NCI-H1436 treated with DMSO at 0.1 percent for 48 hours (cell line): Measurements from ENCODE around the gene VPS8.
"Not testable (repeated sequence)": the region's sequence is repeated elsewhere in the genome, so short reads cannot be mapped to it uniquely, and the experiment has no call there.

ENCODE experiments used
- DNase-seq: peaks from one replicate; lab custom pipeline; 2025; lab: John Stamatoyannopoulos, UW

Gene VPS8

DNA sequence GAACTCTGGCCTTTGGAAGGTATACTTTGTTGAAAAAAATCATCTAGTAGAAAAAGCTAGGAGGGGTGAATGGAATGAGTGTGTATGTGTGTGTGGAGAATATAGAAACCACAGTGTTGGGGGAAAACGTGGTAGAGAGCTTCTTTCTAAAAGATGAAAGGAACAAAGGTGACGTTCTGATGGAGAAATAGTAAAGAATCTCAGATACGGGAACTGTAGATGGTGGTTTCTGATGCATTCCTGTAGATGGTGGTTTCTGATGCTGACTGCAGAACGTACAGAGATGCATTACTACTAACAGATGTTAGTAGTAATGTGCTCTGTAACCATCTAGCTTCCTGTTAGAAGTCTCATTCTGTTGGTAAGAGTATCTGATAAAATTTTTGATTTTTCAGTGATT, 60.2 kb downstream of the VPS8 start:
- DNase-seq, result no peak

DNA sequence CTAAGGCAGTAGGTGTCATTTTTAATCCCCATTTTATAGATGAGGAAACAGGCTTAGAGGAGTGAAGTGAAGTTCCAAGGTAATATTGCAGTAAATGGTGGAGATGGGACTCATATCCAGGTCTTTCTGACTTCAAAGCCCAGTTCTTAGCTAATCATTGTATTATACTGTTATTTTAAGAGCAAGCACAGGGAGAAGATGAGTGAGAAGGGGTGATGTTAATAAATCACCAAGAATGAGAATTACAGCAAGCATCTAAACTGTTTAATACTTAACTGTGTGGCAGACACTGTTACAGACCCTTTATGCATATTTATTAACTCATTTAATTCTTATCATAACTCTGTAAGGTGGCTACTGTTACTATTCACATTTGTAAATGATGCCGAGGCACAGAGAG, 61.2 kb downstream of the VPS8 start:
- no peak for DNase-seq

DNA sequence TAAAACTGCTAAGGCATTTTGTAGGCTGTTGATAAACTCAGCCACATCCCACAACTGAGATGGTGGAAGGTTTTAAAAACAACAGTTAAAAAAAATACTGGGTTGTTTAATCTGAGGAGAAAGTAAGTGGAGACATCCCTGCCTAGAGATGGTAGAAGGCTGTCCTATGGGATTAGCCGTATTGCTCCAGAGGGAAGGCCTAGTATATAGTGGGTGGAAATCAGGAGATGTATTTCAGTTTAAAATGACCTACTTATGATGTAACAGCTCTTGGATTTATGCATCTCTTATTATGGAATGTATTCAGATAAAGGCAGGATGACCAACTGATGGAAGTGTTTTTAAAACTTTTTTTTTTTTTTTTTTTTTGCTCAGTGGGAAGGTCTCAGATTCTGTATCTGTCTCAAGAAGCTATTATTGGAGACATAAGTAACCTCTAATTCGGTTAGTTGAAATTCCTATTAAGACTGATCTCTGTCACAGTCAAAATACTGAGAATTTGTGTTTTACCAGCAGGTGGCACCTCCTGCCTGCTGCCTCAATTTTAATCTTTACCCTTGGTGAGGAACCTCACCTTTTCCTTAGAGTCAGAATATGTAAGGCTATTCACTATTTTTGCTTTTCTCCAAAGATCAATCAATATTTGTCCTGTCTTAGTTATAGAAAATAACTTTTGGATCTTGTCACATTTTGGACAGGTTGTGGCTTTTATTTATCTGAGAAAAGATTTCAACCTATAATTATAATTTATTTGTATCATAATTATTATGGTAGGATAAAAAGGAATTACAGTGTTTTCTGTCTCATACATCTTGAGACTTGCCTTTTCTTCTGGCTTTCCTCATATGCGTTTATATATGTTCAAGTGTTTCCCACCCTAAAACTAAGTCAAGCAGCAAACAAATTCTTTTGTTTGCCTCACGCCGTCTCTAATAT, 63.0 kb downstream of the VPS8 start:
- DNase-seq, result no peak

DNA sequence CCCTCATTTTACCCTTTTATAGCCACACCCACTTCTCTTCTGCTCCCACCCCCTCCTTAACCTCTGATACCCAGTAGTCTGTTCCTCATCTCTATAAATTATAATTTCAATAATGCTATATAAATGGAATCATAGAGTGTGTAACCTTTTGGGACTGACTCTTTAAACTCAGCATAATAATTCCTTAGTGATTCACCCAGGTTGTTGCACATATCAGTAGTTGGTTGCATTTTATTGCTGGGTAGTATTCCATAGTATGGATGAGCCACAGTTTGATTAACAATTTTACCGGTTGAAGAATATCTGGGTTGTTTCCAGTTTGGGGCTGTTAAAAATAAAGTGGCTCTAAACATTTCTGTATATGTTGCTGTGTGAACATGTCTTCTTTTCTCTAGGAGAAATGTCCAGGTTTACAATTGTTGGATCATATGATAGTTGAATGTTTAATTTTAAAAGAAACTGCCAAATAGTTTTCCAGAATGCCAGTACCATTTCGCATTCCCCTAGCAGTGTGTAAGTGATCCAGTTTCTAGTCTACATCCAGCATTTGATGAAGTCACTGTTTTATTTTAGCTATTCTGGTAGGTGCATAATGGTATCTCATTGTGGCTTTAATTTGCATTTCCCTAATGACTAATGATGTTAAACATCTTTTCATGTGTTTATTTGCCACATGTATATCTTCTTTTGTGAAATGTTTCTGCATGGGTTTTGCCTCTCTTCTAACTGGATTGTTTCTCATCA, 68.5 kb downstream of the VPS8 start:
- DNase-seq, result no peak

DNA sequence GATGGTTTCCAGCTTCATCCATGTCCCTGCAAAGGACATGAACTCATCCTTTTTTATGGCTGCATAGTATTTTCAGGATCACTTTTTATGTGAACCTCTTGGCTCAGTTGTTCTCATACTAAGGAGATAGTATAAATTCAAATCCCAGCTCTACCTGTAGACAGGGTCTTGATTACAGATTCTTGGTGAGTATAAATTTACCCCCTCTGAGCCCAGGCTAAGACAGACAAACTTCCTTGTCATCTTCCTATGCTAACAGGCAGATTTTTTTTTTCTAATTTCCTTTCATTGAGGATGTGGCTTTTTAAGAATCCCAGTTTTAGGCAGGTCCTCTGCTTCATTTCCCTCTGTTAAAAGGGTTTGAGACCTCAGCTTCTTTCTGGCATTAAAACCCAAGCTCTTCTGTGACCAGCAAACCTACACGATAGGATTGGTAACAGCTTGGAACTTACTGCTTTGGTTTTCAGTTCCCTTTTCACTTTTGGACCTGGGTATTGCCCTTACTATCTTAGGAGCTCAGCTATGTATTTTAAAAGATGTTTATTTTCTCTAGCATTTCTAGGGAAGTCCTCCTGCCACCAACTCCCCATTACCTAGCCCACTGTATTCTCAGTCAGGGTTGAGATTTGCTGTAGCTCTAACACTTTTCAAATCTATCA, 72.5 kb downstream of the VPS8 start:
- DNase-seq, result no peak

DNA sequence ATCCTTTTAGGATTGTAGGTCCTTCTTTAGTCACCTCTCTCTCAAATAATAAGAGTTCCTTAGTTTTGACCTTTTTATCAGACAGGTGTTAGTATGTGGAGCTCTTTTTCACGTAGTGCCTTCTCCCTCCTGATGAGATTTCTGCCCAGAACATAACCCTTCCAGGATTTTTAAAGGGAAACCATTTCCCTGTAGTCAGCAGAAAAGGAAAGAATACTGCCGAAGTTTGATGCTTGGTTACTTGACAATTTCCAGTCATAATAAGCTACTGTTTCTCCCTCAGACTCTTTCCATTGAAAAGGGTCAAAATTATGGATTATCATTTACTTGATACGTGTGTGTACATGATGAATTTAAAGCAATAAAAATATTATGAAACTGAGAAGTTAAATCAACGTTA, 73.1 kb downstream of the VPS8 start:
- no peak for DNase-seq

DNA sequence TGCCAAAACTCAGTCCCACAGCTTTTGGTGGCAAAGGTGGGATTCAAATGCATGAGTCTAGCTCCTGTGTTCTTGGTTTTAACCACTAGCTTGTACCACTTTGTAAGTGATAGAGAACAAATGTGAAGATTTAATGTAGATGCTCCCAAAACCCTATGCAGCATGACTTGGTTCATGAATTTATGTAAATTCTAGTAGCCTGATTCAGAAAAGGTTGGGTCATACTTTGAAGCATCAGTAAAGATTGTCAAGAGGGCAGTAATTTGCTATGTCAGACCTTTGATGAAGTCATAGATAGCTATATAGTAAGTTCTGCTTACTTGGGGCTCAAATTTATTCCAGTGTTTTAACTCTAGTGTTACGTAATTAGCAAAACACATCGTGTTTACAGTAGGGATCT, 75.6 kb downstream of the VPS8 start:
- DNase-seq, result no peak

DNA sequence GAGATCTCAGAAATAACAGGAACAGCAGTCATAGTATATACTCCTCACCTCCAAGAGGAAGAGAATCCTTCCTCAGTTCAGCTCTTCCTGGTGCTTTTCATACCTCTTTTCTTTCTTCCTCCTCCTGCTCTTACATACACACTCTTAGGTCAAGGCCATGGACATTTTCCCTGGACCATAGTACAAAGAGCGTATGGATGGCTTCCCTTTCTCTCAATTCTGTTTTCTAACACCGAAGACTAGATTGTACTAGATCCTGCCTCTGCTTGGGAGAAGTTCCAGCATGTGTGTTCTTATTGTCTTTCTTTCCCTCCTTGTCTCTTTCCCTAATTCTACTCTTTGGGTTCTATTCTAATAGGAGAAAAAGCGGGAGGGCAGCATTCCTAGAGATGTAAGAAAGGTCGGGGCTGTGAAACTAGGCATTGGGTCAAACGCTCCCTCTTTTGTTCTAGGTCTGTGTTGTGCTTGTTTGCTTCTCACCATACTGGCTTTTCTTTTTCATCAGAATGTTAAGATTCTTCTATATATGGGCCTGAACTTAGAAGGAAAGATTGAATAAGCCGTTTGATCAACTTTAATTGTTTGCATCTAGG, 77.4 kb downstream of the VPS8 start:
- DNase-seq, result no peak

DNA sequence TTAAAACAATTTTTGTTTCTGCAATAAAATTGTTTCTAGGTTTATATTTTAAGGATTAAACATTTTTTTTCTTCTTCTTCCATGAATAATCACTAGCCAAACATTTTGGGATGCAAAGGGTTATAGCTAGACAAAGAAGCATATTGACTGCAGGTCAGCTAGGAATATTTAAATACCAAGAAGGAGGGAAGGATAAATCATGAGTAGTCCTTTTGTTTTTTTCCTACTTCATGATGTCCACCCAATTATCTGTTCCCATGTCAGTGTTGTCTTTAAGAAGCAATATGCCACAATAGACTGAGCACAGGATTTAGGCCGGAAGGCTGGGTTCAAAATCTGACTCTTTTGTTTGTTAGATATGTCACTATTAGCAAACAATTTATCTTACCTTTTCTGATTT, 82.1 kb downstream of the VPS8 start:
- DNase-seq, result no peak

DNA sequence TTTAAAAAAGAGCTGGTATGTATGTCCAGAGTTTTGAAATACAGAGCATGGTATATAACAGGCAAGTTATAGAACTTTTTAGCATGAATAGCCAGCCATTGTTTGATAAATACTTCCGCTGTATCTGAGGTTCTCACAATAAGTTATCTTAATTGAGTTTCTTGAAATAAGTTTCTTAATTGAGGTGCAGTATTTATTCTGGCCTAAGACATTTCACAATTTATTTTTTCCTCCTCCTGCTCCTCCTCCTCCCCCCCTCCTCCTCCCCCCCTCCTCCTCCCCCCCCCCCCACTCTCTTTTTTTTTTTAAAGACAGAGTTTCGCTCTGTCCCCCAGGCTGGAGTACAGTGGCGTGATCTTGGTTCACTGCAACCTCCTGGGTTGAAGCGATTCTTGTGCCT, 83.4 kb downstream of the VPS8 start:
- DNase-seq, result no peak

DNA sequence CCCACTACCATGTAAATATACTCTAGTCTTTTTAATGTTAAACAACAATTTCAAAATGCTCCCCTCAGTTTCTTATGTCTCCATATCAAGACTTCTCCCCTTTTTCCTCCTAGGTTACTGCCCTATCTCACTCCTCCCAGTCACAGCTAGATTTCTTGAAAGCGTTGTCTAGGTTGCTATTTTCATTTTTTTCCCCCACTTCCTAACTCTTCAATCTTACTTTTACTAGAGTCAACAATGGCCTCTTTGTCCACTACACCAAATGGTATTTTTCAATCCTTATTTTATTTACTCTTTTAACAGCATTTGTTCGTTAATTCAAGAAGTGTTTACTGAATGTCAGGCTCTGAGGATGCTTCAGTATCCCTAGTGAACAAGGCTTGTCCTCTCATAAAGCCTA, 84.4 kb downstream of the VPS8 start:
- no peak for DNase-seq

DNA sequence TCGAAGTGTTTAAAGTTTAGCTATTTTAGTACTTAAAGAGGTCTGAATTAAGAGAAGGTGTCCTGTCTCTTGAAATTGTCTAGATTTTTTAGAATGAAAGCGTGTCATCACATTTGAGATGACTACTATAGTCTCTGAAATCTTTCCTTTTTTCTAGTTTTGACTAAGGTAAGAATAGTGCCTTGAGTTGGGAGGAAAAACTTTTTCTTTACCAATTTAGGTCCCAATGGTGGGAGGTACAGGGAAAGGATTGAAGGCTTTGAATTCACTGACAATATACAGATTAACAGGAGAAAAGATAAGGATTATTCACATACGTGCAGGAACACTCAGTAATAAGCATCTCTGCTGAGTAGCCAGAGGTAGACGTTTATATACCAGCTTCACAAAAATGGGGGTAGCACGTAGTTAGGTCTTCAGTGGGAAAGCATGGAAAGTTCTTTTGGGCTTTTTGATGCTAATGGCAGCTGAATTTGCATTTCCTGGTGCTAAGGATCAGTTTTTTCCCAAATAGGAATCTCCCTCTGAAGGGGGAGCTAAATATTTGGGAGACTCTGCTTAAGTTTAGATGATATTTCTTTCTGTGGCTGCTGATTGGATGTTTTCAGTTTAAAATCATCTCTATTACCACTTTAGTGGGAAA, 88.1 kb downstream of the VPS8 start:
- DNase-seq, result no peak

DNA sequence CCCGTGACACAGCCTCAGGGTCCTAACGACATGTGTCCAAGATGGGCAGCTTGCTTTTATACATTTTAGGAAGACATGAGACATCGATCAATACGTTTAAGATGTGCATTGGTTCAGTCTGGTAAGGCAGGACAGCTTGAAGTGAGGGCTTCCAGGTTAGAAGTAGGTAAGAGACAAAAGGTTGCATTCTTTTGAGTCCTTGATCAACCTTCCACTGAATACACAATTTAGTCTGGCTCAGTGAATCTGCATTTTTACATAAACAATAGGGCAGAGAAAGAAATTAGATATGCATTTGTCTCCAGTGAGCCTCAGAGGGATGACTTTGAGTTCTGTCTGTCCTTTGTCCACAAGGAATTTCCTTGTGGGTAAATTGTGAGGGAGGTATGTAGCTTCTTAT, 95.1 kb downstream of the VPS8 start:
- DNase-seq, result not testable (repeated sequence)

DNA sequence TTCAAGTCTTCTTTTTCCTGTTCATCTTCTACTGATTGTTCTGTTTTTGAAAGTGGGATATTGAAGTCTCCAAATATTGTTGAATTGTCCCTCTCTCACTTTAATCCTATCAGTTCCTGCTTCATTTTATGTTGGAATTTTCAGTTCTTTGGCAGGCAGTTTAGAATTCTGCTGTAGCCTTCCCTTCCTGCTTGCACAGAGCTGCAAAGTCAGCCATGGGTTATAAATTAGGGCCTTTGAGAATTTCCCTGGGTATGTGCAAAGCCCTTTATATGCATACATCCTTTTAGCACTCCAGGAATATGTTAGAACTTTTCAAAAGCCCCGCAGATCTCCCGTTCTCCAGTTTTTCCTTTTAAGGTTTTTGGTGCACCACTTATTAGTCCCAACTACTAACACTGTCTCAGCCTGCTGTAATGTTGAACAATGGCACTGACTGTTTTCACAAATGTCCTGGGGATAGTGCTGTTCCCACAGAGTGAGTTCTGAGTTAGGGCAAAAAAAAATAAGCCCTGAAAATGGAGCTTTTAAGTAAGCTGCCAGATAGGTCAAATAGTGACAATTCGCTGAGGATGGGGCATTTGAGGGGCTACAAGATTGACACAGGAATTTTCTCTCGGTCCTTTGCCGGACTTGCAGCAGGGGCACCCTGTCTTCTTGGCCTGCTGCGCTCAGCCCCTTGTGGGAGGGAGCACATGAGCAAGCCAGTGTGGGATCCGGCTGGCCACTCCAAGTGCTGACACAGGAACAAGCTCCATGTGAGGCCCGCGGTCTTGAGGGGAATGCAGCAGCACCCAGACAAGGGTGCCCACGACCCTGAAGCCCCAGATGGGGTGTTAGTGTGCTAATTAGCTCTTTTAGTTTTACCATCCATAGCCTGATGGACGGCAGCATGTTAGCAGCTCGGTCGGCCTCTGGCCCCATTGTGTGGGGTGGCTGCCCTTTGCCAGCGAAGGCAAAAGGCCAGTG, 96.0 kb downstream of the VPS8 start:
- DNase-seq, result no peak

DNA sequence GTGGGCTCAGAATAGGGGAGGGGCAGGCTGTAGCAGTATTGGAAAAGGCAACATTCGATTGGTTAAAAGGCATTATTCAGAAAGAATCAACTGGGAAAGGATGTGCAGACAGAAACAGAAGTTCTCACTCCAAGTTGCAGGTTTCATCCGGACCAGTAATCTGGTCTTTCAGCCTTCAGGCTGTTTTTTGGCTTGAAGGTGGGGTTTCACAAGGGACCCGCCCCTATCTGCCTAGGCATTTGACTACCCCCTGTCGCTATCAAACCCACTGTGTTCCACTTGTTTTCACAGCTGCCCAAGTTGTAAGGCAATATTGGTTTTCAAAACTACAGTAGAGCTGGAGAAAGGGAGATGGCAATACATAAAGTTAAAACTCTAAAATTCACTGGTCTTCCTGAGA, 96.9 kb downstream of the VPS8 start:
- no peak for DNase-seq

DNA sequence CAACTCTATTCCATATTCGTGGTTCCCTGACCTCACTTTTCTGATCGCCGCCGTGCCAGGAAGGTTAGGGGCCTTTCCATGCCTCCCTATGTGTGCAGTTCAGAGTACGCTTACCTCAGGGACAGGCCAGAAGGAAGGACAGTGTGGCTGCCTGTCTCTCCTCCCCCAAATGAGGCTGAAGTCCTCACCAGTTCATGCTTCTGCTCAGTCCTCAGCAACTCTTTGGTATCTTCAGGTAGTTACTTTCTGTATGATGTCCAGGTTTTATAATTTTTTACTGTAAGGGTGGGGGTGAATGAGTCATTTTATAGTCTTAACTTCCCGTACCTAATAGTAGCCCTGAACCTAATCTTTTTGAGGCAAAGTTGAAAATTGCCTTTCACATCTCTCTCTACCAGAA, 98.7 kb downstream of the VPS8 start:
- DNase-seq, result no peak

DNA sequence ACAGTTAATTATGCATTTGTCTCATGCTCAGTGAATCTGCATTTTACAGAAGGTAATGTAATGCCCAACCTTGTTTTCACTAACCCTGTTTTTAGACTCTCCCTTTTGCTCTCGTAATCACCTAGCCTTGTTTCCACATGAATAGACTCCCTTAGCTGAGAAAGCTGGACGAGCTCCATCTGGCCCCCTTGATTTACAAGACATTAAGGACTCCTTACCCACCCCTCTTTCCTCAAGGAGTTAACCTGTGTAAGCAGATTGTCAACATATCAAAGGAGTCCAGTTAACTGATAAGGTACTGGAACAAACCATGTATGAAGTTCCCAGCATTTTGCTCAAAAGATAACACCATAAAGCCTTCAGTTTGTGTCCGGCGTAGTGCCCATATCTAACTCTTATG, 99.6 kb downstream of the VPS8 start:
- no peak for DNase-seq

DNA sequence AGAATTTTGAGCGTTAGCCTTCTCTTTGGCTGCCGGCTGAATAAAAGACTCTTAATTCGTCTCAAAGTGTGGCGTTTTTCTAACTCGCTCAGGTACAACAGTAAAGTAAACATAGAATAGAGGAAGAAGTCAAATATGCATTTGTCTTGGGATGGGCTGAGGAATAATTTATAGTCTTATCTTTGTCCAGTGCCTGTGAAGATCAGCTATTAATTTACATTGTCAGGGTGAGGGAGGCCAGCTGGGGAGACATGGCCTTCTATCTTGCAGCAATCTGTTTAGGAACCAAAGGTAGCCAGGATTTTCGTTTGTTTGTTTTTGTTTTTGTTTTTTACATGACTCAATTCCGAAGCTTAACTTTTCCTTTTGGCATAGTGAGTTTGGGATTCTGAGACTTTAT, 100.2 kb downstream of the VPS8 start:
- no peak for DNase-seq

DNA sequence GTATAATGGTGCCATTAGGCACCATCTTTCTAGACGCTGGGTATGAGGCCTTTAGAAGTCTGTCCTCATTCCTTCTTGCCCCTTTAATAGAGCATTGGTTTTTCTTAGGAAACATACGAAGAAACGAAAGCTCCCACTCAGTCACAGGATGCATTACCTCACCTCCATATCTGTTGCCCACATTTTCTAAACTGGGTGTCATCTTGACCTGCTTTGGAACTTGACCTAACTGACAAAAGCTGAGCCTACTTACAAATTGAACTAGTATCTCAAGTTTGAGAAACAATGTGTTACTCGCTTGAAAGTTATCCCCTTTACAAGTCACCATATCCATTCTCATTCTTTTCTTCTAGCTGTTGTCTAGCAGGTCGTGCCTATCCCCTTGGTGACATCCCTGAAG, 102.7 kb downstream of the VPS8 start:
- no peak for DNase-seq

DNA sequence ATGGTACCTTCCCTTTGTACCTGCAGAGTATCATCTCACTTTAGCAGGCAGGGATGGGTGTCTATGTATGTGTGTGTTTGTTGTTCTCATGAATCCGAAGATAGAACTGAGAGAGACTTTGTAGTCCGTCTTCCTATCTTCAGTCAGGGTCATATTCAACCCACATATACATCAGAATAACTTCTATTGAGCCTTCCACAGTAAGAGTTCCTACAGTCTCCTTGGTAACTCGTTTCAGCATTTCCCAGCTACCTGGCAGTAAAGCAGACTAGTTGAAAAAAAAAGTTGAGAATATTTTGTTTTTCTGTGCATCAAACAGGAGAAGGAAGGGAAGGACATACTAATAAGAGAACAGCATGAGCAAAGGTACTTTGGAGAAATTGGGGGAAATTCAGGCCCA, 106.8 kb downstream of the VPS8 start:
- DNase-seq, result no peak

DNA sequence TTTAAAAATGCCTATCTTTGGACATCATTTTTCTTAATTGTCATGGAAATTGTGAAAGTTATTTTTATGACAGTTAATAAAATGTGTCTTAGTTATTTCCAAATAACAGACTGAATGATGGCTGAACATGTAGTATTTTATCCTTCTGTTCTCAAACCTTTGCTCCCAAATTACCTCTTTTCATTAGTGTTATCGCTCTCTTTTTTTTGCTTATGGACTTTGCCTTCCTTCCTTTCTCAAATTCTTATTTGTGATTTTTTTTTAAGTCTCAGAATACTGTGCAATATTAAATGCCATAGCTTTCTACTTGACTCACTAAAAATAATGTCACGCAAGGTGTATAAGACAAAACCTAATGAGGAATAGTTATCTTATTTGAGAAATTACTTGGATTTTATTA, 107.7 kb downstream of the VPS8 start:
- DNase-seq, result no peak
